Measurements from ENCODE around the gene ANKRD10.
"Not testable (repeated sequence)": the region's sequence is repeated elsewhere in the genome, so short reads cannot be mapped to it uniquely, and the experiment has no call there.

Gene ANKRD10

GRCh38 chr13:110860983-110861382 lies 53.9 kb downstream of the ANKRD10 start:
- no peak for DNase-seq

- no peak for DNase-seq
Measured at GRCh38 chr13:110856942-110857835, 57.7 kb downstream of the ANKRD10 start.

- DNase-seq, result no peak
Measured at GRCh38 chr13:110855363-110855762, 59.5 kb downstream of the ANKRD10 start.

GRCh38 chr13:110854866-110855265 lies 60.0 kb downstream of the ANKRD10 start:
- DNase-seq, result no peak

- DNase-seq, result no peak
Measured at GRCh38 chr13:110853235-110853721, 61.6 kb downstream of the ANKRD10 start.

GRCh38 chr13:110850840-110851239 lies 64.0 kb downstream of the ANKRD10 start:
- DNase-seq, result no peak

GRCh38 chr13:110850006-110850405 lies 64.9 kb downstream of the ANKRD10 start:
- DNase-seq, result no peak

- DNase-seq, result no peak
Measured at GRCh38 chr13:110845520-110845919, 69.3 kb downstream of the ANKRD10 start.

- no peak for DNase-seq
Measured at GRCh38 chr13:110841846-110842245, 73.0 kb downstream of the ANKRD10 start.

GRCh38 chr13:110841406-110841805 lies 73.5 kb downstream of the ANKRD10 start:
- no peak for DNase-seq

- DNase-seq, result no peak
Measured at GRCh38 chr13:110838867-110839538, 75.9 kb downstream of the ANKRD10 start.

- DNase-seq, result no peak
Measured at GRCh38 chr13:110838116-110838515, 76.8 kb downstream of the ANKRD10 start.

GRCh38 chr13:110837397-110838061 lies 77.3 kb downstream of the ANKRD10 start:
- not testable (repeated sequence) for DNase-seq

GRCh38 chr13:110836605-110836903 lies 78.3 kb downstream of the ANKRD10 start:
- DNase-seq, result no peak

GRCh38 chr13:110835721-110836604 lies 78.9 kb downstream of the ANKRD10 start:
- DNase-seq, result no peak

GRCh38 chr13:110834572-110834971 lies 80.3 kb downstream of the ANKRD10 start:
- DNase-seq, result no peak

GRCh38 chr13:110832531-110832930 lies 82.3 kb downstream of the ANKRD10 start:
- DNase-seq, result no peak

- DNase-seq, result no peak
Measured at GRCh38 chr13:110832205-110832479, 82.7 kb downstream of the ANKRD10 start.

- no peak for DNase-seq
Measured at GRCh38 chr13:110831437-110832204, 83.2 kb downstream of the ANKRD10 start.

- no peak for DNase-seq
Measured at GRCh38 chr13:110830800-110831371, 84.0 kb downstream of the ANKRD10 start.

- no peak for DNase-seq
Measured at GRCh38 chr13:110830331-110830730, 84.5 kb downstream of the ANKRD10 start.

- DNase-seq, result no peak
Measured at GRCh38 chr13:110829486-110829885, 85.4 kb downstream of the ANKRD10 start.
